AG10803 (cell line): ENCODE measurements around the gene NCS1.
A peak's percentile ranks its signal among the peaks of the same experiment; 100 is the strongest.

Source experiments
- DNase-seq: peaks from one replicate; pipeline ENCODE4 v3.0.0; 2010; ENCODE audit warnings: low read depth
- H3K4me3 ChIP-seq: 2 replicates; pipeline ENCODE4 v1.5.1; 2011; ENCODE audit warnings: mild to moderate bottlenecking, low read length, control low read depth
- TF ChIP-seq, protein P1 (sequence below): conservative IDR thresholded peaks from 2 replicates; pipeline ENCODE4 v1.5.1; 2011; ENCODE audit warnings: mild to moderate bottlenecking, low read length, control low read depth, inconsistent platforms

NCS1 gene

DNA sequence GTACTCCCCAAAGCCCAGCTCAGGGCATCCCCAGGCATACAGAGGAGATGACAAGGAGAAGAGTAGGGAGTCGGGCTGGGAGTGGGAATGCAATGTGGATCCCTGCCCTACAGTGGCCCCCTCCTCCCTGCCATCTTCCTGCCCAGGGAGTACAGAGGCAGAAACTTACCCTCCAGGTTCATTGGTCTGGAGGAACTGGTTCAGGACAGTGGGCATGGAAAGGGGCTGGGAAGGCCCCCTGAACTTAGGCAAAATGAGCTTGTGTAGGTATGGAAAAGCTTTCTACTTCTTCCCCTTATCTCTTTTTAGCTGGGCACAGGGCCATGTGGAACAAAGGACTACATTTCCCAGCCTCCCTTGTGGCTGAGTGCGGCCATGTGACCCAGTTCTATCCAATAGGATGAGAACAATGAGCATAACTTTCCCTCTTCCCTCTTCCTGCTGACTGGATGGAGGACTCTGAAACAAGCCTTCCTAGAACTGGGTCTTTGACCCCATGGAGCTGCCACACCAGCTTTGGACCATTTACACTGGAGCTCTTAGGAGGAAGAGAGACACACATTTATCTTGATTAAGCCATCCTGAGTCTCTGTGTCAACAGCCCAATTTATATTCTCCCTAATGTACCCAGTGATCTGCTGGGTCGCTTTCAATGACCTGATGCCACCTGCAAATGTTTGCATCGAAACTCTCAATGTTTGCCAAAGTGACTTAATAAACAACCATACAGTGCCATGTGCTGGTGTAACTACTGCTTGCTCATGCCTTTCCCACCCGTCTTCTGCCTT lies 68.4 kb downstream of the NCS1 start:
- no peak overlapping the region for H3K4me3 ChIP-seq
- peak; percentile 59 for DNase-seq
- TF ChIP-seq, protein P1, sequence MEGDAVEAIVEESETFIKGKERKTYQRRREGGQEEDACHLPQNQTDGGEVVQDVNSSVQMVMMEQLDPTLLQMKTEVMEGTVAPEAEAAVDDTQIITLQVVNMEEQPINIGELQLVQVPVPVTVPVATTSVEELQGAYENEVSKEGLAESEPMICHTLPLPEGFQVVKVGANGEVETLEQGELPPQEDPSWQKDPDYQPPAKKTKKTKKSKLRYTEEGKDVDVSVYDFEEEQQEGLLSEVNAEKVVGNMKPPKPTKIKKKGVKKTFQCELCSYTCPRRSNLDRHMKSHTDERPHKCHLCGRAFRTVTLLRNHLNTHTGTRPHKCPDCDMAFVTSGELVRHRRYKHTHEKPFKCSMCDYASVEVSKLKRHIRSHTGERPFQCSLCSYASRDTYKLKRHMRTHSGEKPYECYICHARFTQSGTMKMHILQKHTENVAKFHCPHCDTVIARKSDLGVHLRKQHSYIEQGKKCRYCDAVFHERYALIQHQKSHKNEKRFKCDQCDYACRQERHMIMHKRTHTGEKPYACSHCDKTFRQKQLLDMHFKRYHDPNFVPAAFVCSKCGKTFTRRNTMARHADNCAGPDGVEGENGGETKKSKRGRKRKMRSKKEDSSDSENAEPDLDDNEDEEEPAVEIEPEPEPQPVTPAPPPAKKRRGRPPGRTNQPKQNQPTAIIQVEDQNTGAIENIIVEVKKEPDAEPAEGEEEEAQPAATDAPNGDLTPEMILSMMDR = no peak

GRCh38 chr9:130241198-130241535 lies 69.0 kb downstream of the NCS1 start:
- no peak overlapping the region for H3K4me3 ChIP-seq
- TF ChIP-seq, protein P1 = no peak
- no peak for DNase-seq

GRCh38 chr9:130242270-130243014 lies 70.2 kb downstream of the NCS1 start:
- no peak for DNase-seq
- H3K4me3 ChIP-seq = no peak overlapping the region; the same call in 1 of the 2 replicates
- TF ChIP-seq, protein P1 = no peak

- peak; percentile 18 for DNase-seq
- peak overlapping the region; percentile 26 for H3K4me3 ChIP-seq
- TF ChIP-seq, protein P1 = peak; percentile 81
Measured at GRCh38 chr9:130243015-130243881, 71.0 kb downstream of the NCS1 start.

DNA sequence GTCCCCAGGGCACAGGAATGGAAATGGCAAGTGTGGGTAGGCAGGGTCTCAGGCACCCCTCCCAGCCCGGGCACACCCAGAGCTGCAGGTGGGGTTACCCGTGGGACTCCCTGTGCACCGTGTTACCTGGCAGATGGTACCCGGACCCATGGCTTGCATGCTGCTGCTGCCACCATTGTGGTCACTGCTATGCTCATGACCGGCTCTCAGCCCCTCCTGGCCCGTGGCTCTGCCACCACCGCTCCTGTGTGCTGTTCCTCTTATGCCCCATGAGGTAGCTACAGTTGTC lies 71.6 kb downstream of the NCS1 start:
- TF ChIP-seq, protein P1 = no peak
- DNase-seq = no peak
- no peak overlapping the region for H3K4me3 ChIP-seq

DNA sequence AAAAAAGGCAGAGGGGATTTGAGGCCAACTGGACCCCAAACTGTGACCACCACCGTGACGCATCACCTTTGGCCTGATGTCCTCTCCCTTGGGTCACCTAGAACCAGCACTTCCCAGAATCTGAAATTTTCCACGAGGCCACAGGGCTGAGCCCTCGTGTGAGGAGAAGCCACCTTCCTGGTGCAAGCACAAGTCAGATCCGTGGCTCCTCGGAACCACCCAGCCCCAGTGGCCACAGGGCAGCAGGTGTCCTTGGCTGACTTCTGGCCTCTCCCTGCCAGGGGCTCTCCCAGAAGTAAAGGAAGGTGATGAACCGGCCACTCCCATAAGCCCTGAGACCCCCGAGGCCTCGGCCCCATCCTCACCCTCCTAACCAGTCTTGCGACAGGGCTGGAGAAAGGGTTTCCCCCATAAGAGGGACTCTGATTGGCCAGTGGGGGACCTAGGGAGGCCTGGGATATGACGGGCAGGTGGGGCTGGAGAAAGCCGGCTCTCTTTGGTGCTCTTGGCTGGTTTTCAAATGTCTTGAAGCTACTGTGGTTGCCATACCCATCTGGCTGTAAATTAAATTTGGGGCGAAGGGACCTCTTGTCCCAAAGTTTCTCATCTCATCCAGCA lies 72.5 kb downstream of the NCS1 start:
- no peak overlapping the region for H3K4me3 ChIP-seq
- TF ChIP-seq, protein P1 = no peak
- DNase-seq = no peak
